ENCODE measurements around the gene F10. TPM values are rescaled to one million over a fixed set of nuclear protein-coding genes. Genes with fewer than 3 reads are reported as not detected.

F10 gene
- total and polyA plus RNA-seq, 2 donors (not counting 3 experiments of a cell fraction or from before 2014, with no cell fraction given): 0.25 TPM; not detected in 1

- H3K4me3 ChIP-seq (replicated peaks in 1 of 3; ENCODE audit: insufficient read depth in 1 of 3, low read depth in 1 of 3, low read length in 3 of 3): no peak overlapping the region
- no peak overlapping the region for H2AFZ ChIP-seq (ENCODE audit: low read depth, low read length)
- no peak overlapping the region for H3K9ac ChIP-seq (replicated peaks; ENCODE audit: extremely low read depth, insufficient read depth, low read length)
- no peaks in the 10 kb centered on the region for H3K36me3 ChIP-seq (ENCODE audit: control insufficient read depth in 2 of 2, extremely low read depth in 1 of 2, insufficient read depth in 2 of 2, low read length in 2 of 2)
- POLR2A ChIA-PET: no interaction called here
- no peak overlapping the region for H3K27ac ChIP-seq (ENCODE audit: insufficient read depth, low read depth, low read length)
- H3K4me1 ChIP-seq (ENCODE audit: control insufficient read depth, extremely low read depth, insufficient read depth, low read length): no peaks in the 10 kb centered on the region
- TF ChIP-seq POLR2AphosphoS5 (IDR thresholded peaks at IDR 0.05; ENCODE audit: insufficient read depth, low read depth, low read length) (no peak), POLR2A (IDR thresholded peaks at IDR 0.05; ENCODE audit: low read depth, low read length) (no peak), EZH2 (IDR thresholded peaks at IDR 0.05; ENCODE audit: borderline replicate concordance, low read depth, low read length, severe bottlenecking) (no peak)
- no peaks in the 10 kb centered on the region for H3K79me2 ChIP-seq (ENCODE audit: control insufficient read depth, insufficient read depth, low read length)
- H4K20me1 ChIP-seq (replicated peaks; ENCODE audit: control insufficient read depth, extremely low read depth, insufficient read depth, low read length): no peaks in the 10 kb centered on the region
- no peaks in the 10 kb centered on the region for H3K27me3 ChIP-seq (ENCODE audit: control insufficient read depth in 2 of 2, insufficient read depth in 2 of 2, low read length in 2 of 2)
- dilution Hi-C loops (cut with MboI; ENCODE audit: extremely low pct_ligation_motif_present, low sequenced_read_pairs): no loop called here
- intact Hi-C loops (cut with micrococcal nuclease): no loop called here
- no TSS peak for BruUV-seq (replicated peaks)
- CTCF ChIA-PET: no interaction called here
- H3K9me3 ChIP-seq (replicated peaks; ENCODE audit: control insufficient read depth, insufficient read depth, low read length): no peaks in the 10 kb centered on the region
- FAIRE-seq (no peak), DNase-seq (ENCODE audit: low read depth, low spot score) (no peak)
- no peak overlapping the region for H3K4me2 ChIP-seq (ENCODE audit: insufficient read depth, low read length)
- no peaks in the 10 kb centered on the region for H3K9me1 ChIP-seq (replicated peaks; ENCODE audit: control insufficient read depth, extremely low read depth, insufficient read depth, low read length)
These were observed 31.3 kb upstream of the F10 start for GRCh38 chr13:113091211-113091771.

GRCh38 chr13:113091891-113092775 lies 30.5 kb upstream of the F10 start:
- ChIA-PET CTCF (no interaction called here), POLR2A (no interaction called here)
- BruUV-seq (replicated peaks): no TSS peak
- Histone ChIP-seq H3K9me1 (replicated peaks; ENCODE audit: control insufficient read depth, extremely low read depth, insufficient read depth, low read length) (no peaks in the 10 kb centered on the region), H3K4me3 (replicated peaks in 1 of 3; ENCODE audit: insufficient read depth in 1 of 3, low read depth in 1 of 3, low read length in 3 of 3) (no peak overlapping the region), H3K9me3 (replicated peaks; ENCODE audit: control insufficient read depth, insufficient read depth, low read length) (no peaks in the 10 kb centered on the region), H3K4me1 (ENCODE audit: control insufficient read depth, extremely low read depth, insufficient read depth, low read length) (no peaks in the 10 kb centered on the region), H2AFZ (ENCODE audit: low read depth, low read length) (no peak overlapping the region), H3K9ac (replicated peaks; ENCODE audit: extremely low read depth, insufficient read depth, low read length) (no peak overlapping the region), H3K36me3 (ENCODE audit: control insufficient read depth in 2 of 2, extremely low read depth in 1 of 2, insufficient read depth in 2 of 2, low read length in 2 of 2) (no peaks in the 10 kb centered on the region), H4K20me1 (replicated peaks; ENCODE audit: control insufficient read depth, extremely low read depth, insufficient read depth, low read length) (no peaks in the 10 kb centered on the region), H3K79me2 (ENCODE audit: control insufficient read depth, insufficient read depth, low read length) (no peaks in the 10 kb centered on the region), H3K27me3 (ENCODE audit: control insufficient read depth in 2 of 2, insufficient read depth in 2 of 2, low read length in 2 of 2) (no peaks in the 10 kb centered on the region), H3K27ac (ENCODE audit: insufficient read depth, low read depth, low read length) (no peak overlapping the region), H3K4me2 (ENCODE audit: insufficient read depth, low read length) (no peak overlapping the region)
- intact Hi-C loops (cut with micrococcal nuclease) (no loop called here), dilution Hi-C loops (cut with MboI; ENCODE audit: extremely low pct_ligation_motif_present, low sequenced_read_pairs) (no loop called here)
- no peak for DNase-seq (ENCODE audit: low read depth, low spot score)
- no peak for FAIRE-seq
- TF ChIP-seq GATA2 (IDR thresholded peaks at IDR 0.05; ENCODE audit: insufficient read depth, insufficient read length, low read depth, low read length) (no peak), FOS (IDR thresholded peaks at IDR 0.05; ENCODE audit: borderline replicate concordance, insufficient read depth, low read length) (no peak), CTCF (IDR thresholded peaks at IDR 0.05; ENCODE audit: extremely low read depth in 1 of 2, insufficient read depth in 1 of 2, low read depth in 1 of 2, low read length in 2 of 2) (no peak), POLR2A (IDR thresholded peaks at IDR 0.05; ENCODE audit: low read depth, low read length) (no peak), MYC (IDR thresholded peaks at IDR 0.05; ENCODE audit: low read depth, low read length) (no peak), EZH2 (IDR thresholded peaks at IDR 0.05; ENCODE audit: borderline replicate concordance, low read depth, low read length, severe bottlenecking) (no peak), JUN (IDR thresholded peaks at IDR 0.05; ENCODE audit: borderline replicate concordance, insufficient read depth, insufficient read length, low read depth) (no peak), POLR2AphosphoS5 (IDR thresholded peaks at IDR 0.05; ENCODE audit: insufficient read depth, low read depth, low read length) (no peak)
- TF ChIP-seq, protein P1, sequence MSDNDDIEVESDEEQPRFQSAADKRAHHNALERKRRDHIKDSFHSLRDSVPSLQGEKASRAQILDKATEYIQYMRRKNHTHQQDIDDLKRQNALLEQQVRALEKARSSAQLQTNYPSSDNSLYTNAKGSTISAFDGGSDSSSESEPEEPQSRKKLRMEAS (IDR thresholded peaks at IDR 0.05; ENCODE audit: insufficient read depth, insufficient read length): no peak

Data from endothelial cell of umbilical vein (primary cell).